Osteocyte (in vitro differentiated cells): ENCODE data around the gene PRDM16. TPM values are rescaled to one million over a fixed set of nuclear protein-coding genes. Genes with fewer than 3 reads are reported as not detected.

Experiments
- DNase-seq: peaks from one replicate; pipeline ENCODE4 v3.0.0; 2021; ENCODE audit warnings: mixed read lengths; ENCODE audit not compliant: unreplicated experiment; ENCODE audit errors: extremely low spot score
- H3K27ac Mint-ChIP-seq: one replicate; pipeline ENCODE4 v1.8.0; 2021; ENCODE audit warnings: mild to moderate bottlenecking, mixed read lengths; ENCODE audit not compliant: unreplicated experiment
- H3K27me3 Mint-ChIP-seq: one replicate; pipeline ENCODE4 v1.8.0; 2021; ENCODE audit warnings: mixed read lengths; ENCODE audit not compliant: unreplicated experiment
- H3K36me3 Mint-ChIP-seq: one replicate; pipeline ENCODE4 v1.8.0; 2021; ENCODE audit warnings: mixed read lengths; ENCODE audit not compliant: unreplicated experiment
- H3K4me1 Mint-ChIP-seq: one replicate; pipeline ENCODE4 v1.8.0; 2021; ENCODE audit warnings: mixed read lengths; ENCODE audit not compliant: unreplicated experiment
- H3K4me3 Mint-ChIP-seq: one replicate; pipeline ENCODE4 v1.8.0; 2021; ENCODE audit warnings: mild to moderate bottlenecking, moderate library complexity, mixed read lengths; ENCODE audit not compliant: unreplicated experiment
- H3K9me3 Mint-ChIP-seq: one replicate; pipeline ENCODE4 v1.8.0; 2021; ENCODE audit warnings: mixed read lengths; ENCODE audit not compliant: unreplicated experiment
- CTCF ChIP-seq: fragments of 200-600 bp; sonication (generic); IDR thresholded peaks from 2 replicates; pipeline ENCODE4 v1.5.0; 2021; ENCODE audit warnings: antibody characterized with exemption, mild to moderate bottlenecking, moderate library complexity
- total RNA-seq: library from RNA; stranded (reverse); gene quantifications from 2 replicates; pipeline ENCODE4 v1.2.1, GENCODE V29; 2021

The PRDM16 gene
- total RNA-seq, 1 donor from 2014 or later = 7.1 TPM

- peaks cover 3% of the 10 kb centered on the region for H3K27me3 Mint-ChIP-seq
- no peak for DNase-seq
- peaks cover 2% of the 10 kb centered on the region for H3K4me1 Mint-ChIP-seq
- no peak for TF ChIP-seq CTCF
- no peak overlapping the region for H3K27ac Mint-ChIP-seq
- no peak overlapping the region for H3K4me3 Mint-ChIP-seq
- no peaks in the 10 kb centered on the region for H3K36me3 Mint-ChIP-seq
- no peaks in the 10 kb centered on the region for H3K9me3 Mint-ChIP-seq
Measured at GRCh38 chr1:3401585-3402257, 332.7 kb downstream of the PRDM16 start.

GRCh38 chr1:3402258-3403010, 333.4 kb downstream of the PRDM16 start:
- Mint-ChIP-seq H3K27ac (no peak overlapping the region), H3K27me3 (peaks cover 2% of the 10 kb centered on the region), H3K4me3 (no peak overlapping the region), H3K4me1 (peaks cover 2% of the 10 kb centered on the region), H3K9me3 (no peaks in the 10 kb centered on the region), H3K36me3 (no peaks in the 10 kb centered on the region)
- DNase-seq = no peak
- TF ChIP-seq CTCF = no peak

DNA sequence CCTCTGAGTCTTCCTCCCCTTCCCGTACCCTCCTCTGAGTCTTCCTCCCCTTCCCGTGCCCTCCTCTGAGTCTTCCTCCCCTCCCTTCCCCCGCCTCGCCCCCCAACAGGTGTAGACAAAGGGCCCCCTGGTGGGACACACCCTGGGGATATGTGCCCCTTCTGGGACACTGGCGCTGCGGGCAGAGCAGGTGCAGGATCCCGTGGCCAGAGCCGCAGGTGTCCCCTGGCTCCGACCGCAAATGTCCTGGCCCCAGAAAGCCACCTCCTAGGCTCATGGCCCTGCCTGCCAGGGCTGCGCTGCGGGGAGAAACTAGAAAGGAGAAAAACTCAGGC, 334.0 kb downstream of the PRDM16 start:
- Mint-ChIP-seq H3K4me1 (peaks cover 2% of the 10 kb centered on the region), H3K36me3 (no peaks in the 10 kb centered on the region), H3K4me3 (no peak overlapping the region), H3K27me3 (no peaks in the 10 kb centered on the region), H3K9me3 (no peaks in the 10 kb centered on the region), H3K27ac (no peak overlapping the region)
- TF ChIP-seq CTCF = no peak
- DNase-seq = no peak

DNA sequence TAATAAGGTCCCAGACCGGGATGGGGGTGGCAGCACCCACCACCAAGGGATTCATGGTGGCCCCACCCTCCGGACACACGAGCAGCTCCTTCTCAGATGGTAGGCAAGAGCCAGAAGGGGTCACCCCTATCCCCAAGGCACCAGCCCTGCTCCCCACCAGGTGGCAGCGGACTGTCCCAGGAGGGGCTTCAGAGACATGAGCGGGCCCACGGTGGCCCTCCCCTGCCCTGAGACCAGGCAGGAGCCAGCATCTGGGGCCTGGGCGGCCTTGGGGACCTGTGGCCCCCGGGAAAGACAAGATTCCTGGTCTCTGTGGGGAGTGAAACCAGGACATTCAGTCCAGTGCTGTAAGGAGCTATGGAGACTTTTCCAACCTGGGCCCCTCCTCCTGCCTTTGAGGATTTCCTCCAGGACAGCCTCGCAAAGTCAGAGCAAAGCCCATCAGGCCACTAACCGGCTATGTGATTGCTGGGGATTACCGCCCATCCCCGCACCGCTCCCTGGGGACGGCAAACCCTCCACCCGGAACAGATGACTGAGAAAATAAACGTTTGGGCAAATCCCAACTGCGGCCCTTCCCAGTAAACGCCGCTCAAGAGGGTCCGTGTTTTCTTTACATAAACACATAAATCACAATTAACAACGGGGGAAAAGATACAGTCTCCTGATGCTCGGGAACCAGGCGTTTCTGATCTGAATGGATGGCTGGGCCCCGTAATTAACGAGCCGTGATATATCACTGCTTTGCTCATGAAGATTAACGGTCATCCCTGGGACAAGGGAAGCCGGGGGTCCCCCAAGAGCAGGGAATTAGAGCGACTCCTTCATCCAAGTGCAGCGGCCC, 334.6 kb downstream of the PRDM16 start:
- TF ChIP-seq CTCF = peak; percentile 40
- no peak for DNase-seq
- H3K27ac Mint-ChIP-seq = no peak overlapping the region

GRCh38 chr1:3404301-3404700, 335.3 kb downstream of the PRDM16 start:
- no peaks in the 10 kb centered on the region for H3K36me3 Mint-ChIP-seq
- no peak for TF ChIP-seq CTCF
- no peaks in the 10 kb centered on the region for H3K9me3 Mint-ChIP-seq
- H3K27ac Mint-ChIP-seq = no peak overlapping the region
- H3K4me3 Mint-ChIP-seq = no peak overlapping the region
- DNase-seq = no peak
- H3K4me1 Mint-ChIP-seq = peaks cover 2% of the 10 kb centered on the region
- no peaks in the 10 kb centered on the region for H3K27me3 Mint-ChIP-seq

More for the DNA sequence above, 334.6 kb downstream of the PRDM16 start:
- Mint-ChIP-seq H3K9me3 (no peaks in the 10 kb centered on the region), H3K27me3 (no peaks in the 10 kb centered on the region), H3K36me3 (no peaks in the 10 kb centered on the region), H3K4me1 (peaks cover 2% of the 10 kb centered on the region), H3K4me3 (no peak overlapping the region)
